Measurements from ENCODE around the gene HOXD11.

The HOXD11 gene

DNA sequence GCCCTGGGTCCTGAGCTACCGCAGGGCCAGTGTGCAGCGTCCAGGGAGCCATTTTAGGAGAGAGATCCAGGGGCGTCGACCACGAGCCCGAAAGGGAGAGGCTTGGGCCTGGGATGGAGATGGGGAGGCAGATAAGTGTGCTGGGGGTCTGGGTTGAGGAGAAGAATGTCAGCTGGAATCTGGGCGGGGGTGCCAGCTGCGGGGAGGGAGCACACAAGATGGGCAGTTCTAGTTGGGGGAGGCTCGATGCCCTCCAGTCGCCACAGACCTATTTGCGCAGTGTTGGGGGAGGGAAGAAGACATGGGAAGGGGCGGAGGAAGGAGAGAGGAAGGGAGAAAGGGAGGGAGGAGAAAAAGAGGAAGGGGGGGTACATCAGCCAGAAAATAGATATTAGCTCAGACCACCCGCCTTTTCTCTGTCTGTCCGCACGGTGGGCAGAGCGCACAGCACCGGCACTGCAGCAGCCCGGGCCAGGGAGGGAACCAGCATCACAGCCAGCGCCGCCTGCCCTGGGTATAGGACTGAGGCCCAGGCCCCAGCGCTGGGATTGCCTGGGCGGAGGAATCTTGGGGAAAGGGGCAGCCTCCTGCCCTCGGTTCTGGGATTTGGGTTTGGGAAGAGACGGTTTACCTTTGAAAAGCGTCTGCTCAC lies 1.9 kb upstream of the HOXD11 start:
- DNase-seq (ENCODE audit: low spot score) = no peak

DNA sequence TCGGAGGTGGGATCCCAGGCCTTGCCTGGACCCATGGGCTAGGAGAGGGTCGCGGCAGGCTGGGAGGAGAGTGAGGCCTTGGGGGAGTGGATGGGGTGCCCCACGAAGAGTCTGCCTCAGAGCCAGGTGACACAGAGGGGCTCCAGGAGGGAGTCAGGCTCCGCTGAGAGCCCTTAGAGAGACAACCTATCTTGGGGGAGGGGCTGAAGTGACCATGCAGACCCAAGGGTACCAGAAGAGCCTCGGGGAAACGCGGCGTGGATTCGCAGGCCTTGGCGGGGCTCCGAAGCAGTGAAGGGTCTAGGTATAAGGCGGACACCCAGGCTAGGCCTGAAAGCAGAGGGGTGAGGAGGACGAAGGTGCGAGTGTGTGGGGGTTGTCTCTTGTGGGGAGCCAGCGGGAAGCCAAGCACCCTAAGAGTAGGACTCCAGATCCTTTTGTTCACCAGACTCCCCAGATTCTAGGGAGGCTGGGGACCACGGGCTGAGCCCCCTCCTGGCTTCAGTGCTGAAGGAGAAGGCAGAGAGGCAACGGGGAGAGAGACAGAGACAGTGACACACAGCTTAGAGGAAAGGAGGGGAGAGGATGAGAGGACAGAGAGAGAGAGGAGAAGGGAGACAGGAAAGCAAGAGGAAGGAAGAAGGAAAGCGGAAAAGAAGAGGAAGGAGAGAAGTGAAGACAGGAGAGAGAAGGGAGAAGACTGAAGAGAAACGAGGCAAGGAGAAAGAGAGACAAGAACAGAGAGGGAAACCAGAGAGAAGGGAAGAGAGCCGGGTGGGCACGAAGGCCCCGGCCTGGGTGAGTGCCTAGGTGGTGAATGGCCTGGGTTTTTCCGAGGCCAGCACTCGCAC lies 1.1 kb upstream of the HOXD11 start:
- DNase-seq (ENCODE audit: low spot score) = no peak

DNA sequence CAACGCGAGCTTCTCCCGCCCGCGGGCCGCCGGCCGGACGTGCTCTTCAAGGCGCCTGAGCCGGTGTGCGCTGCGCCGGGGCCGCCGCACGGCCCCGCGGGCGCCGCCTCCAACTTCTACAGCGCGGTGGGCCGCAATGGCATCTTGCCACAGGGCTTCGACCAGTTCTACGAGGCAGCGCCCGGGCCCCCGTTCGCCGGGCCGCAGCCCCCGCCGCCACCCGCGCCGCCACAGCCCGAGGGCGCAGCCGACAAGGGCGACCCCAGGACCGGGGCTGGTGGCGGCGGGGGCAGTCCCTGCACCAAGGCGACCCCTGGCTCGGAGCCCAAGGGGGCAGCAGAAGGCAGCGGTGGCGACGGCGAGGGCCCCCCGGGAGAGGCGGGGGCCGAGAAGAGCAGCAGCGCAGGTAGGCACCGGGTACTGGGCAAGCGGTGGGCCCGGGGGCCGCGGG lies 676 bp downstream of the HOXD11 start:
- DNase-seq (ENCODE audit: low spot score) = no peak

DNA sequence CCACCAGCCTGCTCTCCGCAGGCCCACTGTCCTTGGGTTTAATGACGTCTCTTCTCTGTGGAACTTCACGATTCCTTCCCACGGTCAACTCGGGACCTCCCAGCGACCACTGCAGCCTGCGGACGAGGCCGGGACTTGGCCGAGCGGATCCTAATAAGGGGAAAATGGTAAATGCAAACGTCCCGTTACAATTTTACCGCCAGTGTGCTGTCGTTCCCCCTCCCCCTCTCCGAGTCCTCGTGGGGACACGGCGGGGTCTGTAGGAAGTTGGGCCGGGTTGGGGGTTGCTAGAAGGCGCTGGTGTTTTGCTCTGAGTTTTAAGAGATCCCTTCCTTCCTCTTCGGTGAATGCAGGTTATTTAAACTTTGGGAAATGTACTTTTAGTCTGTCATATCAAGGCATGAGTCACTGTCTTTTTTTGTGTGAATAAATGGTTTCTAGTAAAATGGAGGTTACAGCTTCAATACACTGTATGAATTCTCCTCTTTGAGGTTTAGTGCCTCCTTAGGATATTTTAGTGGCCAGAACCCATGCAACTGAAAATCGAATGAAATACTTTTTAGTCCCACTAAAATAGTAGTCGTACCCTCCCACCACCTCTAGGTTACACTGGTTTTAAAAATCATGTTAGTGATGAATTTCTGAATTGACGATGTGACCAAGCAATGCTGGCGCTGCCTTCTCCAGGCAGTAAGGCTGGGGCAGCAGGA lies 2.3 kb downstream of the HOXD11 start:
- DNase-seq (ENCODE audit: low spot score) = no peak

DNA sequence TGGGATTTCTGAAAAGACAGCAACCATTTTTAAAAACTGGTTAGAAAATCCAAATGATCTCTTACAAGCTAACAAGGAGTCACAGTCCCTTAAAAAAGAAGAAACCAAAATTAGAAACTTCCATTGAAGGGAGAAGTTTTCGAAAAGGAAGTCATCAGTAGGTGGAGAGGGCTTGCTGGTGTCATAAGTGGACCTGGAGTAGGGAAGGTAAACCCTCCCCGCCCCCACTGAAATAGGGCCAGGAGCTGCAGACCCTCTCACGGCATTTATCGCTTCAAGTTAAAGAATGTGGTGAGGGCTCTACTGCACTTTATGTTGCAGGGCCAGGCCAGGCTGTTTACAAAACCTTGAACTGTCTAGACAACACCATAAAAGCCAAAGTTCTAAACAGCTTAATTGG lies 2.9 kb downstream of the HOXD11 start:
- no peak for DNase-seq (ENCODE audit: low spot score)

DNA sequence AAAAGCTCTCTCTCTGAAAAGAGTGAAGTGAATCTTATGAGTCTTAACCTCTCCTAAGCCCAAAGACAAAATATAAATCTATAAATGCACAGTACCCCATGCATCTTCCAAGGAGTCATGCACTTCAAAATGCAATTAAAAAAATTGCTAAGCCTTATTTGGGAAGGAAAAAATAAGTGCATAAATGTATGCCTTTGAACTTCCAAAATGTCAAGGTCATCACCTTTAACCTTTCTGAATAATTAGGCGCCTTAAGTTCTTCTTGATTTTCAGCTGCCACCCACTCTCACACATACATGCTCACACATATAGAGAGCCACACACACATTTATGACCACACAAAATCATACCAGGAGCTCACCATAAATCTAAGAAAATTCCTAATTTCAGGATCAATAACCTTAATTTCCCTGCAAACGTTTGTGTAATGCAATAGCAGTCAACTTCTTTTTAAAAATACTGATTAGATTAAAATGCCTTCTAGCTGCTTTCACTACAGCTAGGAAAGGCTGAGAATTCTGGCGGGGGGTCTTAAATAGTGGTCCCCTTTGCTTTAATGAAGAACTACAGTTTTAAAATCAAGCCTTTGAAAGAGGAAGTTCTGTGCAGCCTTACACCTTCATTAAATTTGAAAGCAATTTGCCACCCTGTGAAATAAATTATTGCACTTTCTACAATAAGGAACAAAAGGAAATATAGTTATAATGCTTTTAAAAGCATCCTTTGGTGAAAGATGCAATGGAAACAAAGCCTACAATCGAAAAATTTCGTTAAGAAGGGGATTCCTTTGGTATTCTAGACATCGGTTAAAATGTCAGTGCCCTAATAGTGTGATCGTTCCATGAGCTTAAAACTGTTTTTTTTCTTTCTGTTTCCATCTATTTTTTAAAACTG lies 3.6 kb downstream of the HOXD11 start:
- no peak for DNase-seq (ENCODE audit: low spot score)

DNA sequence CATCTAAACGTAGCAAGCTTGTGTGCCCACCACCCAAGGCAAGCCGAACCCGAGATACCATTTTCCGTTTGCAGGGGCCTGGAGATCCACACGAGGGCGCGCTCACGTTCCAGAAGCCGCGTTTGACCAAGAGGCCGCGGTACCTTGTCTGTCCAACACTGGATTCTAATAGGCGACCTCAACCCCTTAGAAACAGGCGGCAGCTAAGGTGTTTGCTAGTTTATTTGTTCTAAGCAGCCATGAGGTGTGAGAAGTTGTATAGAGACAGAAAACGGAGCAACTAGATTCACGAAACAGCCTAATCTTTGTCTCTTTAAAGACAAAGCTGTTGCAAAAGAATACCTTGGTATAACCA lies 4.2 kb downstream of the HOXD11 start:
- no peak for DNase-seq (ENCODE audit: low spot score)

DNA sequence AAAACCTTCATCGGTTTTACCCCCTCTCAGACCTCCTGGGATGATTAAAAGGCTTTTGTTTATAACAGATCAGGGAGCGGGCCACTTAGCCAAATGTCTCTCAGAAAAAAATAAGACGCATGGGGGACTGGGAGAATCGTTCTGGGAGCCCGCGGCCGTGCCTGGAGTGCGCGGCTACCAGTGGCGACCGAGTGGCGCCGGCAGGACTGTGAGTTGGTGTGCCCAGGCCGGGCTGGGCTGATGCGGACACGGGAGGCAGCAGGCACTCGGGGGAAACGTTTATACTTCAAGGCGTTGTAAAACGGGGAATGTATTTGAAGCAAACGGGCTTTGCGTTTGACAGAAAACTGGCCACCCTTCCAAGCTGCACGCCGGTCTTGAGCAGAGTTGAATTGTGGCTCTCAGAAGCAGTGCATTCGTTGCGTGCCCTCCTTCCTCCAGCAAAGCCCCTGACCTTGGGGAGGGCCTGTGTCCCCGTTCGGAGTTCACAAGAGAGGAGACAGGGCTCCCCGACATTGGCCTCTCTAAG lies 4.8 kb downstream of the HOXD11 start:
- DNase-seq (ENCODE audit: low spot score) = no peak

DNA sequence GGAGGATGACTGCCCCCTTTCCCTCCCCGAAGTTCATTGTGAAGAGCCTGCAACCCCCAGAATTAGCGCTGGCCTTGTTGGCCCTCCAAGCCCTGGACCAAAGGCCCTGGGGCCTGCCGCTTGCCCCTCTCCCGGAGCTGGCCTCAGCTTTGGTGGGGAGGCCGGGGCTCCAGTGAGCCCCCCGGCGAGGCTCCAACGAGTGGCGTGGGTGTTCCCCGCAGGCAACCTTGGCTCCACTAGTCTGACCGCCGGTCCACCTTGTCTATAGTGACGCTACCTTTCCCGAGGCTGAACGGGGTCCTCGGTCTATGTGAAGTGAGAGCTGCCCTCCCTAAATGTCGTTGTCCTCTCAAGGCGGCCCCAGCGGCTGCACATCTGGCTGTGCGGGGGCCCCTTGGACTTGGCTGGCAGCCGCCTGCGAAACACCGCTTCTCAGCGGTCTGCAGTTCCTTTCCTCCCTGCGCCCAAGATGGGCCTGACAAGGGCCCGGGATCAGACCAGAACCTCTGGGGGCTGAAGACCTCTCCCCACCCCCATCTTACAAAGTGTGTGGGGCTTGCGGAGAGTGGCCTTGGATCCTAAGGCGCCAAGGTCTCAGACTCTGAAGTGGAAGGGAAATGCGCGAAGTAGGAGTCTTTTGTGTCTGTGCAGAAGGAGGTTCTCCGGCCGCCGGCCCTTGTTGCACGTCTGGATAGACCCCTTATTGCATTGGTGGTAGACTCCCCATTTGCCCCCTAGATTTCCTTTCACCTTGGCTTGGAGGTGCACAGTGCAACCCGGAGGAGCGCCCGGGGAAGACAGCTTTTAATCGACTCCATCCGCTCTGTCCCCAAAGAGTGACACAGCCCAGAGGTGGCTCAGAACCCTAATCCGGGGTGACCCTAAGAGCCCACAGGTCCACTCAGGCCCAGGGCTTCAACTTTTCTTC lies 5.6 kb downstream of the HOXD11 start:
- DNase-seq (ENCODE audit: low spot score) = no peak

DNA sequence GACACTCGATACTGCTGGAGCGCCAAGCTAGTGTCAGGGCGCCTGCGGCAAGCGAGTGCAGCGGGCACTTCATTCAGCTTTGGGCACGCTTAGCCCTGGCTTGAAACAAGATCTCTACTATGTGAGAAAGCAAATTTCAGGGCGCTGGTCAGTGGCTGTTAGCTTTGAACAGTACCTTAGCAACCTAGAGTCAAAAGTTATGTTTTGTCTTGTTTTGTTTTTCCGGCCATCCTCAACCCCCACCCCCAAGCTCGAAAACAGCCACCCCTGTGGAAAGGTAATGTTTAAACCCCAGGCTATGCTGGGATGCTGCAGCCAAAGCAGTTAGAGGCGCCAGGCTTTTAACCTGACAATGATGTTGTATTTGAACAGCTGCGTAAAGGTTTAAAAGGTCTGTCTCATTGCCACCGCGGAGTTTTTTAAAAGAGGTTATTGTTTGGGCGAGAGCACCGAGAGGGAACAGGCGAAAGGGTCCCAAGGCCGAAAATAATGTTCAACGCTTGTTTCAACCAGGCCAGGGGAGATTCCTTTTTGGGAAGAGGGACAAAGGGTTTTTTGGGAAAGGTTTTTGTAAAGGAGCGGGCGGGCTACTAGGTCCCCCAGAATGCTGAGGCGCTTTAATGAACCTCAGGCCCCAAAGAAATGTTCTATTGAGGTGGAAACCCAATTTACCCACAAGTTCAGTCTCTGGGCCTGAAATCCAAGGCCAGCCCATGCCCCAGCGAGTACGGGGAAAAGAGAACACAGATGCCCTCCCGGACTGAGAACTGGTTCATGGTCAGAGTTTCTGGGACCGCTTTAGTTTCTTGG lies 7.2 kb downstream of the HOXD11 start:
- no peak for DNase-seq (ENCODE audit: low spot score)

DNA sequence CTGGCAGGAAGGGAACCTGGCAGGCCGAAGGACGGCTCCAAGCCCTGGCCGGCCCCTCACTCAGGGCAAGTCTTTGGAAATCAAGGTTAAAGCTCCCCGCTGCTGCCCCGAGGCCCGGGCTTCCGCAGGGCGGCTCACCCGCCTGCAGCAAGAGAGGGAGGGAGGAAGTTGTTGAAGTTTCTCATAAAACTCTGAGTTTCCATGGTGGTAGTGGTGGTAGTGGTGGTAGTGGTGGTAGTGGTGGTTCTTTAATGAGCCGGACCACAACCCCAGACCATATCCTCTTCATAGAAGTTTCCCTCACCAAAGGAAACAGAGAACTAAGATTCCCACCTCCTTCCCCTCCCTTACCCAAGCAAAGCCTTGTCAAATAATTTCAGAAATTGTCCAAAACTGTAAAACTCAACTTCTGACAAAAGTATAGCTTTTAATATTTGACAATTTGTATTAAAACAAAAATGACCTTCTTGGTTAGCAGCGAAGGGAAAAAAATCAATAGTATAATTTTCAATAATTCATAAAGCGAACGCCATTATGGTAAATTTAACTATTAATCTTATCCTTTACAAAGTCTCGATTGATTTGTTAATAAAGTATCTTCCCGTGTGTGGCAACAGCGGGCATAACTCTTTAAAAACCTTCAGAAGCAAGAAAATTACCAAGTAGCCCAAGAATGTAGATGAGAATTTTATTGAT lies 8.0 kb downstream of the HOXD11 start:
- no peak for DNase-seq (ENCODE audit: low spot score)

DNA sequence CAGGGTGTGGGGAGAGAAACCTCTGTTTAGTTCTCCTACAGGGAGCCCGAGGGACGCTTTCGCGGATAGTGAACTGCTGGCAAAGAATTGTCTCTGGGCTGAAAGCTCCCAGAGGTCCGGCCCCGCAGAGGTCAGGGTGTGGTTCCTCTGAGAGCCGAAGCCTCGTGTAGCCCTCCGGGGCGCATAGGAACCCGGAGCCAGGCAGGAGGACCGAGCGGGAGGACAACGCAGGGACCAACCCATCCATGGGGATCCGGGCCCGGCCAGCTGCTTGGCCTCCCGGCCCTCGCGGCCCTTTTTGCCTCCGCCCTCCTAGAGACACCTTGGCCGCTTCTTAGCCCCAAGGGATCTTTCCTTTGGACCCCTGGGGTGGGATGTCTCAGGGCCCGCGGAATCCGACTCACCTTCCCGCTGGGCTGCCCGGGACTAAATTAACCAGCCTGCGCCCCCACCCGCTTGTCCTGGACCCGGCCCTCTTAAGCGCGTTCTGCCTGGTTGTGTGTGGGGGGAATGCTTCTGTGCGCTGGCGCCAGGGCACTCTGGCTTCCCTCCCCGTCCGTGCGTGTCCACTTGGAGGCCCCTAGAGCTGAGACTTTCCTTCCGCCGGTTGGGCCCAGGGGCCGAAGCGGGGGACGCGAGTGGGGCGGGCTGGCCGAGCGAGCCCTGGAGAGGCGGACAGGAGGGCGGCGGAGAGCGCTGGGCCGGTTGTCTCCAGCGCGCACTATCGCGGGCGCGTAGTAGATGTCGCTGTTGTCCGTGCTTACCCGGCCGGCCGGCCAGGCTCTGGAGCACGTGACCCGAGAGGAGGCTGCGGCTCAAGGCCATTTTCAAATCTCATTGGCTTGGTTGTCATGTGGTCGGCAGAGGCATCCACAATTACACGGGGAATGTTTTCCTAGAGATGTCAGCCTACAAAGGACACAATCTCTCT lies 9.1 kb downstream of the HOXD11 start, which contains the start of gene HOXD10:
Gene HOXD10 (plus strand): TSS at position 896 of the 931 bp plus-strand sequence. CDS start 56 bp downstream, outside the sequence.
- DNase-seq (ENCODE audit: low spot score) = no peak

DNA sequence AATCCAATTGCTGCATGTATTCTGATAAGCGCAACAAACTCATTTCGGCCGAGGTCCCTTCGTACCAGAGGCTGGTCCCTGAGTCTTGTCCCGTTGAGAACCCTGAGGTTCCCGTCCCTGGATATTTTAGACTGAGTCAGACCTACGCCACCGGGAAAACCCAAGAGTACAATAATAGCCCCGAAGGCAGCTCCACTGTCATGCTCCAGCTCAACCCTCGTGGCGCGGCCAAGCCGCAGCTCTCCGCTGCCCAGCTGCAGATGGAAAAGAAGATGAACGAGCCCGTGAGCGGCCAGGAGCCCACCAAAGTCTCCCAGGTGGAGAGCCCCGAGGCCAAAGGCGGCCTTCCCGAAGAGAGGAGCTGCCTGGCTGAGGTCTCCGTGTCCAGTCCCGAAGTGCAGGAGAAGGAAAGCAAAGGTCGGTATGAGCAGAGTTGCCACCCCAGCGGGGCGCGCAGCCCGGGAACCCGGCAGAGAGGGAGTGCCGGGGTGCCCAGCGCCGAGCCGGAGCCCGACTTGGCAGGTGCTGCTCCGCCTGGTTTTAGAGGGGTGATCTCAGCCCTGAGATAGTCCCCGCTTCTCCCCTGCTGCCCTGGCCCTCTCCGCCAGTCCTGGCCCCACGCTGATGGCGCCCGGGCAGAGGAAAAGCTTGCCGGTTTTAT lies 10.2 kb downstream of the HOXD11 start:
- no peak for DNase-seq (ENCODE audit: low spot score)

DNA sequence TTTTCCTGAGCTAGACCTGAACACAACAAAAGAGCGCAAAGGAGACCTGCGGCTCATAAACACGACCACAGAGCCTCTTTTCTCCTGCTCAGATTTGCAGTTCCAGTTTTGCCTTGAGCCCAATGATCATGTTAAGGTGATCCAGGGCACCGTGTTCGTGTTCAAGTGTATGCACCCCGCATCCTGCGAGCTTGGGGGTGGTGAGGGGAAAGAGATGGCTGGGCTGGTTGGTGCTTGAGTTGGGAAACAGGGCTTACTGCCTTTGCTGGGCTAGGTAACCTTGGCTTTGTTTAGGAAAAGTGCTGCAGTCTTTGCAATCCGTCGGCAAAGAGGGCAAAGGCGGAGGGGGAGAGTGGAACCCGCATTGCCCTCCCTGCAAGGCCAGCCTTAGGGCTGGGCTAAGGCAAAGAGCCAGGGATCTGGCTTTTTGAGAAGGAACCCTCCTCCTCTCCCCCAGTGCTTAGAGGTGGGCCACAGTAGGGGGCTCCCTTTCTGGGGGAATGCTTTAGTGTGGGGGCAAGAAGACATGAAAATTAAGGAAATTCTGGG lies 10.8 kb downstream of the HOXD11 start:
- no peak for DNase-seq (ENCODE audit: low spot score)

DNA sequence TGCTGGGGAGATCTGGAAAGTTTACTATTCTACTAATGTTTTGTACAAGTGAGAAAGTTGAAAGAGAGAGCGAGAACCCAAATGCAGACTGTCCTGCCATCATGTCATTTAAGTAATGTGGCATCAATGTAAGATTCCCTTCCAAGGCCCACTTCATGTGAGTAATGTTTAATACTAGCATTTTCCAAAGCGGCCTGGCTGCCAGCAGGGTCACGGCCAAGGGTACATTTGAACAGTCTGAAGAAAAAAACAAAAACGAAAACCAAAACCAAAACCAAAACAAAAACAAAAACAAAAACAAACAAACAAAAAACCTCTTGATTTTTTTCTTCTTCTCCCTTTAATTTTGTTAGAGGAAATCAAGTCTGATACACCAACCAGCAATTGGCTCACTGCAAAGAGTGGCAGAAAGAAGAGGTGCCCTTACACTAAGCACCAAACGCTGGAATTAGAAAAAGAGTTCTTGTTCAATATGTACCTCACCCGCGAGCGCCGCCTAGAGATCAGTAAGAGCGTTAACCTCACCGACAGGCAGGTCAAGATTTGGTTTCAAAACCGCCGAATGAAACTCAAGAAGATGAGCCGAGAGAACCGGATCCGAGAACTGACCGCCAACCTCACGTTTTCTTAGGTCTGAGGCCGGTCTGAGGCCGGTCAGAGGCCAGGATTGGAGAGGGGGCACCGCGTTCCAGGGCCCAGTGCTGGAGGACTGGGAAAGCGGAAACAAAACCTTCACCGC lies 11.7 kb downstream of the HOXD11 start:
- no peak for DNase-seq (ENCODE audit: low spot score)
